ENCODE measurements around the gene CLDN5.
"Not testable (repeated sequence)": the region's sequence is repeated elsewhere in the genome, so short reads cannot be mapped to it uniquely, and the experiment has no call there.

Gene CLDN5

GRCh38 chr22:19535001-19535400 is 10.8 kb upstream of the CLDN5 start:
- H3K79me2 ChIP-seq (ENCODE audit: insufficient read depth, low read length) = no peaks in the 10 kb centered on the region
- DNase-seq = peak; percentile 40
- H3K27ac ChIP-seq (ENCODE audit: low read length) = no peak overlapping the region
- H3K4me3 ChIP-seq (ENCODE audit: low read depth in 1 of 2, low read length in 2 of 2) = no peak overlapping the region
- H3K9me3 ChIP-seq (ENCODE audit: insufficient read depth, low read length, severe bottlenecking) = no peaks in the 10 kb centered on the region
- H4K20me1 ChIP-seq (ENCODE audit: insufficient read depth, low read length) = no peaks in the 10 kb centered on the region
- H3K4me2 ChIP-seq (ENCODE audit: insufficient read depth, low read length) = no peak overlapping the region
- H3K27me3 ChIP-seq (ENCODE audit: insufficient read depth, low read length, poor library complexity) = no peaks in the 10 kb centered on the region
- peaks cover 7% of the 10 kb centered on the region; the same call in 1 of the 2 replicates for H3K4me1 ChIP-seq (ENCODE audit: insufficient read depth, low read length)
- ATAC-seq (ENCODE audit: insufficient read depth, low read depth) = peak; percentile 89
- H3K9ac ChIP-seq (ENCODE audit: low read depth, low read length) = no peak overlapping the region
- H3K36me3 ChIP-seq (ENCODE audit: insufficient read depth, low read length) = no peaks in the 10 kb centered on the region
- no peak overlapping the region for H2AFZ ChIP-seq (ENCODE audit: low read depth, low read length)
- no peak for TF ChIP-seq EZH2 (IDR thresholded peaks at IDR 0.05; ENCODE audit: borderline replicate concordance, low read depth, low read length, severe bottlenecking)
- TF ChIP-seq CTCF (IDR thresholded peaks at IDR 0.05; ENCODE audit: borderline replicate concordance, extremely low read depth, low read length, poor library complexity, severe bottlenecking) = no peak

GRCh38 chr22:19533857-19534256 is 9.6 kb upstream of the CLDN5 start:
- Histone ChIP-seq H3K4me2 (ENCODE audit: insufficient read depth, low read length) (no peak overlapping the region), H4K20me1 (ENCODE audit: insufficient read depth, low read length) (no peaks in the 10 kb centered on the region), H3K79me2 (ENCODE audit: insufficient read depth, low read length) (no peaks in the 10 kb centered on the region), H3K4me3 (ENCODE audit: low read depth in 1 of 2, low read length in 2 of 2) (no peak overlapping the region), H3K36me3 (ENCODE audit: insufficient read depth, low read length) (no peaks in the 10 kb centered on the region), H2AFZ (ENCODE audit: low read depth, low read length) (no peak overlapping the region), H3K4me1 (ENCODE audit: insufficient read depth, low read length) (peaks cover 7% of the 10 kb centered on the region; the same call in 1 of the 2 replicates), H3K9me3 (ENCODE audit: insufficient read depth, low read length, severe bottlenecking) (no peaks in the 10 kb centered on the region), H3K27me3 (ENCODE audit: insufficient read depth, low read length, poor library complexity) (no peaks in the 10 kb centered on the region), H3K27ac (ENCODE audit: low read length) (no peak overlapping the region), H3K9ac (ENCODE audit: low read depth, low read length) (no peak overlapping the region)
- no peak for TF ChIP-seq EZH2 (IDR thresholded peaks at IDR 0.05; ENCODE audit: borderline replicate concordance, low read depth, low read length, severe bottlenecking)
- TF ChIP-seq CTCF (IDR thresholded peaks at IDR 0.05; ENCODE audit: borderline replicate concordance, extremely low read depth, low read length, poor library complexity, severe bottlenecking) = no peak
- DNase-seq = no peak
- no peak for ATAC-seq (ENCODE audit: insufficient read depth, low read depth)

GRCh38 chr22:19533049-19533626 is 8.9 kb upstream of the CLDN5 start:
- Histone ChIP-seq H3K4me2 (ENCODE audit: insufficient read depth, low read length) (no peak overlapping the region), H2AFZ (ENCODE audit: low read depth, low read length) (no peak overlapping the region), H3K27ac (ENCODE audit: low read length) (no peak overlapping the region), H3K27me3 (ENCODE audit: insufficient read depth, low read length, poor library complexity) (no peaks in the 10 kb centered on the region), H3K4me3 (ENCODE audit: low read depth in 1 of 2, low read length in 2 of 2) (no peak overlapping the region), H4K20me1 (ENCODE audit: insufficient read depth, low read length) (no peaks in the 10 kb centered on the region), H3K9me3 (ENCODE audit: insufficient read depth, low read length, severe bottlenecking) (no peaks in the 10 kb centered on the region), H3K4me1 (ENCODE audit: insufficient read depth, low read length) (peaks cover 7% of the 10 kb centered on the region; the same call in 1 of the 2 replicates), H3K36me3 (ENCODE audit: insufficient read depth, low read length) (no peaks in the 10 kb centered on the region), H3K9ac (ENCODE audit: low read depth, low read length) (no peak overlapping the region), H3K79me2 (ENCODE audit: insufficient read depth, low read length) (no peaks in the 10 kb centered on the region)
- no peak for TF ChIP-seq EZH2 (IDR thresholded peaks at IDR 0.05; ENCODE audit: borderline replicate concordance, low read depth, low read length, severe bottlenecking)
- TF ChIP-seq CTCF (IDR thresholded peaks at IDR 0.05; ENCODE audit: borderline replicate concordance, extremely low read depth, low read length, poor library complexity, severe bottlenecking) = no peak
- no peak for ATAC-seq (ENCODE audit: insufficient read depth, low read depth)
- no peak for DNase-seq

GRCh38 chr22:19531327-19531726 is 7.1 kb upstream of the CLDN5 start:
- H4K20me1 ChIP-seq (ENCODE audit: insufficient read depth, low read length); H3K9ac ChIP-seq (ENCODE audit: low read depth, low read length); H3K36me3 ChIP-seq (ENCODE audit: insufficient read depth, low read length); H3K4me1 ChIP-seq (ENCODE audit: insufficient read depth, low read length); DNase-seq; H3K27ac ChIP-seq (ENCODE audit: low read length); H3K27me3 ChIP-seq (ENCODE audit: insufficient read depth, low read length, poor library complexity); H3K9me3 ChIP-seq (ENCODE audit: insufficient read depth, low read length, severe bottlenecking); H3K79me2 ChIP-seq (ENCODE audit: insufficient read depth, low read length); ATAC-seq (ENCODE audit: insufficient read depth, low read depth); H2AFZ ChIP-seq (ENCODE audit: low read depth, low read length); H3K4me2 ChIP-seq (ENCODE audit: insufficient read depth, low read length); H3K4me3 ChIP-seq (ENCODE audit: low read depth in 1 of 2, low read length in 2 of 2): not testable (repeated sequence)

All from DND-41 (cell line).